HG02884 (cell line): Measurements from ENCODE around the gene GARNL3.

Experiments used
- ATAC-seq: cut with Tn5 transposase; IDR thresholded peaks from one replicate; pipeline ENCODE4 v1.9.1; 2021; ENCODE audit warnings: mild to moderate bottlenecking, moderate library complexity; ENCODE audit not compliant: unreplicated experiment

Gene GARNL3

DNA sequence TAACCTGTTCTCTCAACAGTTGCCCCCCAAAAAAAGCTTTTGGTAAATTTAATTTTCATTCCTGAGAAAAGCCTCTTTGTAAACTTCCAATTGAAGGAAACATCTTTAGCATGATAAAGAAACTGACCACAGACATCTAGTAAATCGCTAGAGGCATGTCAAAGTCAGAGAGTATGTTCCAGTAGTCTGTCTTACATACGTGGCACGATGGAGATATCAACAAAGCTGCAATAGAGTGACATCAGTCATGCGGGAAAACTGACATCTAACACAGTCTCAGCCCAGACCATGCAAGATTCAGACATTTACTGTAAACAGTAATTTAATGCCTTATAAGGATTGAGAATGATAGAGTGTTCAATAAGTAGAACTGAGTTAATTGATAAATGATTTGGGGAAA lies 45.1 kb downstream of the GARNL3 start:
- no peak for ATAC-seq

DNA sequence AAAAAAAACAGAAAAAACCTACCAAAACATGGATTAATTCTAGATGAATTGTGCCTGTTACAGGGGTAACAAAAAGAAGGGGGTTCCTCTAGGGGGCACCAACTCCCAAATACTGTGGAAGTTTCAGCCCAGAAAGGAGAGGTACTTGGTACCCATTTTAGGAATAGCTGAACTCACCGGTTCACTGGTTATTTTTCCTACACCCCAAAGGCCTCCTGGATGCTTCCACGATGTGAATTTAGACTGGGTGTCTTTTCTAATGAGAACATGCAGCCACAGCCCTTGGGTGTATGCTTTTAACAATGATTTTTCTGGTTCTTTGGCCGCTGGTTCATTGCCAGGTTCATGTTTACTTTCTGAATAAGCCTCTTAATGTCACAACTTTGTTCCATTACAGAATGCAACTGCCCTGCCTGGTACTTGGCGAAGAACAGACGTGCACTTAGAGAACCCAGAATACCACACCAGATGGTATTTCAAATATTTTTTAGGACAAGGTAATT lies 46.7 kb downstream of the GARNL3 start:
- no peak for ATAC-seq

DNA sequence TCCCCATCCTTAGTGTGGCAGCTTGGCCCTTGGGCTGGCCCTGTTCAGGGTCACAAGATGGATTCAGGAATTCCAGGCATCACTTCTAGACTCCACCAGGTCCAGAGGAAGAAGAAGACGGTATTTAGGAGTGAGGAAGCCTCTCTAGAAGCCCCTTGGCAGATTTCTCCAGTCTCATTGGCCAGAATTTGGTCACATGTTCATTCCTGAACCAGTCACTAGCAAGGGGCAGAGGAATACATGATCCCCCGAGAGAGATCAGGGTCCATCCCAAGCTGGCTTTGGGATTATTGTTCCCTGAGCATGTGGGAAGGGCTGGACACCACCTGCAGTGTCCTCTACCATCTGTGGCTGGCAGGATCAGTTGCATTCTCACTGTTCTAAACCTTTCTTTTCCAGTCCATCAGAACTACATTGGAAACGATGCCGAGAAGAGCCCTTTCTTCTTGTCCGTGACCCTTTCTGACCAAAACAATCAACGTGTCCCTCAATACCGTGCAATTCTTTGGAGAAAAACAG lies 48.5 kb downstream of the GARNL3 start:
- ATAC-seq: no peak

DNA sequence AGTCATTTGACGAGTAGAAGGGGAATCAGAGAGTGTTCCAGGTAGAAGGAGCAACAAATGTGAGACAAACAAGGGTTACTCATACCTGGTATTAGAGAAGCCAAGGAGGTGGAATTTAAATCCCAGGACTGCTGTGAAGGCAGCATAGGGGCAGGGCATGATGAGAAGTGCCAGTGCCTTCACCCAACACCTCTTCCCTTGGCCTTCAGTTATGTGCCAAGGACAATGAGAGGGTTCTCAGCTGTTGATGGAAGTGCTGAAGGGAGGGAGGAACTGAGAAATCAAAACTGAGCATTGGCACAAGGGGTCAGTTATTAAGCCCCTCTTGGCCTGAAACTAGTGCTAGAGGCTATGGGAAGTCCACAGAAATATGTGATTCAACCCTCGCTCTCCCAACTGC lies 50.3 kb downstream of the GARNL3 start:
- no peak for ATAC-seq

DNA sequence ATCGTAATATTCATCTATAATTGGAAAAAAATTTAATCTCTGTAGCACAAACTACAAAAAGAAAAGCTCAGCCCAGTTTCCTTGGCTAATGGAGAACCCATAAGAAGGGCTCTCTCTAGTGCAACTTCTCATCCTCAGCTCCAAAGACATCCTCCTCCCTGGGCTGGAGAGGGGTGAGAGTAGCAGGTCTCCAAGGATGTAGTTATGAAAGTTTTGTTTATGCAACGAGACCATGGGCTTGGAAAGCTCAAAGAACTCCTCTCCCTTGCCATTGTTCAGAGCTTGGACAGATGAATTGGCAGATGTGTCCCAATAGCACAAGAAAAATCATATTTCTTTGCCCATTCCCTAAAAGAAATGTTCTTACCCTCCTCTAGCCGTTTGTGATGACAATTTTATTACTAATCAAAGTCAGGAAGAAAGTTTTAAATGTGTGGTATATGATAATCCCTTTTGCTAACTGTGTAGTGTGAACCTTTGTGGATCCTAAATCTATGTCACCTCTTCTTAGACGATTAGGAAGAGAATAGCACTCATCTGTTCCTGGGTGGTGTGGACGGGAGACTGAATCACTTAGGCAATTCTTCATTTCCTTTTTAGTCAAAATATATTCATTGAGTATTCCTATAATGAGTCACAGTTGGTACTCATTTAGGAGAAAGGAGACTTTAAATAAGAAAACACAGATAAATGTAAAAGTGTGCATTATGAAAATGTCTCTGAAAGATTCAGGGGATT lies 52.2 kb downstream of the GARNL3 start:
- no peak for ATAC-seq

DNA sequence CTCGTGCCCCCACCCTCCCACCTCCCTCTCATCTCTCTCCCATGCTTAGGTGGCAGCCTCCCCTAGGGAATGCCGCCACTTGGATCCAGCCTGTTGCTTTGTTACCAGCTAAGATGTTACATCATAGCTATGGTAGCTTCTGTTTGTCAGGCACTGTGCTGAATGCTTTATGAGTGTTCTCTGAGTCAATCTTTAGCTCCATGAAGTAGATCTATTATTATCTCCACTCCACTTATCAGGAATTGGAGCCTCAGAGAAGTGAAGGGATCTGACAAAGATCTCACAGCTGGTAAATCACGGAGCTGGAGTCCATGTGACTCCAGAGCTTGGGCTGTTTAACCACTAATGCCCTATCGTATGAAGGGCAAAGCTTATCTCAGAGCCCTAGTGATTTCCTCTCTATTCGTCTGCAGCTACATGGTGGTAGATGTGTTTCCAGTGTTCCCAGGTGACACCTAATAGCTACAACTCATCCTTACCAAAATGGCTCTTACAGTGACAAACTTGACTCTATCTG lies 54.1 kb downstream of the GARNL3 start:
- ATAC-seq: no peak

DNA sequence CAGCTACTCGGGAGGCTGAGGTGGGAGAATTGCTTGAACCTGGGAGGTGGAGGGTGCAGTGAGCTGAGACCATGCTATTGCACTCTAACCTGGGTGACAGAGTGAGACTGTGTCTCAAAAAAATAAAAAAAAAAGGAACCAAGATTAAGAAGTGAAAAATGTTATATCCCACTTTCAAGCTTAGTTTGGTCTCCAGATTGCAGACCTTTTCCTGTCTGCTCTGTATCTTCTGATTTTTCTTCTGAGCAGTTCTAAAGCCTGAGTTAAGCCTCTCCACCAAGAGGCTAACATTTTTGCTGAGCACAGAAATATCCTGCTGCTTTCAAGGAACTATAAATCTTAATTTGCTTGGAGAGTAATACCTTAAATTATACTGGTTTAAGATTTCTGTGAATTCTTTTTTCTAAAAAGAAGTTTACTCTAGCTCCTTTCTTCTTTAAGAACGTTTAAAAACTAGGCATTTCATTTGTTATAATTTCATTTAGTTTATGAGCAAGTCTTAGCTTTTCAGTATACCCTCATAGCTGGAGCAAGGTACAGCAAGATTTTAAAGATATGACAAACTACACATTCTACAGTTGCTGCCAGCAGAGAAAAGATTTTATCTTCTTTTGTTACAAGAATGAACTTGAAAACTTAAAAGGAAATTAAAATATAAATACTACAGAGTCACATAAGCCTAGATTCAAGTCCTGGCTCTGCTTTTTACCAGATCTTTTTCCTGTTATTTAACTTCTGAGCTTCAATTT lies 55.0 kb downstream of the GARNL3 start:
- no peak for ATAC-seq

DNA sequence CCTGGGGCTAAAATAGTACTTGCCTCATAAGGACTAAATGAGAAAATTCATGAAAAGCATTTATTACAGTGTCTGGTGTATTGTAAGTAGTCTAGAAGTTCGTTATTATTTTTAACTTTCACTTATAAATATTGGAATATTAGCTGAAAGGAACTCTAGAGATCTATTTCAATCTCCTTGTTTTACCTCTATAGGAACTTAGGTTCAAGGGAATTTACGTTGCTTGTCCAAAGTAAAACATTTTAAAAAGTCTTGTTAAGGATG lies 55.5 kb downstream of the GARNL3 start:
- no peak for ATAC-seq

DNA sequence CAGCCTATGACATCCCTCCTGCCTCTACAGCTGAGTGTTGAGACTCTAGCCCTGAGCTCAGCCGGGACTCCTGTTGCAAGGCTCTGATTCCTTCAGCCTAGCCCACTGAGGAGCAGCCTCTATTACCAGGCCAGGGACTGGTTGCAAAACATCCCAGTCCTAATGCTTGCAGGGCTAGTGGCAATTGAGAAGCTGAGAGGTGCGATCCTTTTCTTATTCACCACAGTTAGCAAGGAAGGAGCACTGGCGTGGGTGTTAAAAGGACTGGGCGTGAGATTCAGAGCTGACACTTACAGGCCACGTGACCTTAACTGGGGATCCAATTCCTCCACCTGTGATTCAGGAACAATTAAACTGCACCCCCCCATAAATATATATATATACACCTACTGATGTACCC lies 58.8 kb downstream of the GARNL3 start:
- no peak for ATAC-seq

DNA sequence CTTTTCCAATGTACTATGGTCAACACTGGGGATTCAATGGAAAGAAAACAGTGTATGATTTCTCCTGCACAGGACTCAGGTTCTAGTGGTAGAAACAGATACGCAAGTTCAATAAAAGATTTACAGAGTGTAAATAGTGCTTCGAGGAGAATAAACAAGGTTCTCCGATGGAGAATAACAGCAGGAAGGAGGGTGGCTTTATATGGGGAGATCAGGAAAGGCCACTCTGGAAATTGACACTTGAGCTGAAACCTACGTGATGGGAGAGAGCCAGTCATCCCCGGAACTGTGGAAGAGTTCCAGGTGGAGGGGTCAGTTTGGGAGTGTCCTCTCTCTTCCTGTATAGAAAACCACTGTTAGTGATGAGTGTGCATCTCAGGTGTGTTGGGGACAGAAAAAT lies 65.9 kb downstream of the GARNL3 start:
- ATAC-seq: no peak

DNA sequence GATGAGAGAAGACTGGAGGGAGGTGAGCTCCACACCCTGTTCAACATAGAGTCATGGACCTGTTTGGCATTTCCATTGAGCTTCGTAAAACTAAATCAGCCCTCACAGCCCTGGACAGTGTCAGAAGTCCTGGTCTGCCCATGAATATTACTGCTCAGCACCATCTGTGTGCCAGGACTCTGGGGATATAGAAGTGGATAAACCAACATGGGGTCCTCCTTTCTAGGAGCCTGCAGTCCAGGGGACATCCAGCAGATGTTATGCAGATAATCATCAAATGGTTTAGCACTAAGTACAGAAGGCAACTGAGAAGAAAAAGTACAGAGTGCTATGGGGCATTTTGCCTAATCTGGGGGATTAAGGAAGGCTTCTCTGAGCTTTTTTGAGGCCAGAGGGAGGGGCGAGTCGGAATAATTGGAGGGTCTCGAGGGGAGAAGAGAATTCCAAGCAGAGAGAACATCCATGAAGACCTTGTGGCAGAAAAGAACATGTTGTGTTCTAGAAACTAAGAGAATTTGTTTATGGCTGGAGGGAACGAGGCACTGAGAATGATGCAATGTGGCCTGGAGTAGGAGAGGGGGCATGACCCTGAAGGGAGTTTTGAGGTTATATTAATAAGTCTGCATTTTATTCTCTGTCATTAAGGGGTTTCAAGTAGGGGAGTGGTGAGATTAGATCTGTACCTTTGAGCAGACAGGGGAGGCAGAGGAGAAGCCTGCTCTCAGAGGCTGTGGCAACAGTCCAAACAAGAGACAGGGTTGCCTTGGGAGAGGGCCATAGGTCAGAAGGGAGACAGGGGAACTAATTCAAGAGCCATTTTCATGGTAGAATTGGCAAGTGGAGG lies 68.9 kb downstream of the GARNL3 start:
- no peak for ATAC-seq

DNA sequence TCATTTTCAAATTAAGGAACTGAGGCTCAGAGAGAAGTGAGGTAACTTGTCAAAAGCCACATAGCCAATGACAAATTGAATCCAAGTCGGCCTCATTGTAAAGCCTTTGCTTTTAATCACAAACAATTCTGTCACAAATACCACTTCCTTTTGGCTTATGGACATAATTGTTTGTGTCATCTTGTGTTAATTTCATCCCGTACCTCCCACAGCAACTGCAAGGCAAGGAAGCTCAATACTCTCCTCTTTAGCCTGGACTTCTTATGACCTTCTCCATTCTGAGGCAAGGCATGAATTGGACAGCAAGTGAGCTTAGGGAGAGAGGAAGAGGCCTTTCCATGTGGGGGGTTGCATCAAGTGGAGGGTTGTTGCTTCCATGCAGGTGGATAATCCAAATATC lies 70.2 kb downstream of the GARNL3 start:
- ATAC-seq: no peak

DNA sequence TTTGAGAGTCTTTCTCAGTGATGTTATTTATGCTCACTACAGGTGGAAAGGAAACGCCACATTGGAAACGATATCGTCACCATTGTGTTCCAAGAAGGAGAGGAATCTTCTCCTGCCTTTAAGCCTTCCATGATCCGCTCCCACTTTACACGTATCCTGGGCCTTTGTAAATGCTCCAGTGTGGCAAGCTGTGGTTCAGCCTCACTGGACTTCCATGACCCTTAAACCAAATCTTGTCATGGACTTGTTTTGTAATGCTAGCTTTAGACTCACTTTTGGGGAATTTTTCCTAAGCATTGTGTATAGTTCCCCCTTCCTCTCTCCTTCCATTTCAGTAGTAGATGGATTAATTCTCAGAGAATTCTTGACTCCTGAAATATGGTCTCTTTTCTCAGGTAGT lies 71.5 kb downstream of the GARNL3 start:
- ATAC-seq: no peak

DNA sequence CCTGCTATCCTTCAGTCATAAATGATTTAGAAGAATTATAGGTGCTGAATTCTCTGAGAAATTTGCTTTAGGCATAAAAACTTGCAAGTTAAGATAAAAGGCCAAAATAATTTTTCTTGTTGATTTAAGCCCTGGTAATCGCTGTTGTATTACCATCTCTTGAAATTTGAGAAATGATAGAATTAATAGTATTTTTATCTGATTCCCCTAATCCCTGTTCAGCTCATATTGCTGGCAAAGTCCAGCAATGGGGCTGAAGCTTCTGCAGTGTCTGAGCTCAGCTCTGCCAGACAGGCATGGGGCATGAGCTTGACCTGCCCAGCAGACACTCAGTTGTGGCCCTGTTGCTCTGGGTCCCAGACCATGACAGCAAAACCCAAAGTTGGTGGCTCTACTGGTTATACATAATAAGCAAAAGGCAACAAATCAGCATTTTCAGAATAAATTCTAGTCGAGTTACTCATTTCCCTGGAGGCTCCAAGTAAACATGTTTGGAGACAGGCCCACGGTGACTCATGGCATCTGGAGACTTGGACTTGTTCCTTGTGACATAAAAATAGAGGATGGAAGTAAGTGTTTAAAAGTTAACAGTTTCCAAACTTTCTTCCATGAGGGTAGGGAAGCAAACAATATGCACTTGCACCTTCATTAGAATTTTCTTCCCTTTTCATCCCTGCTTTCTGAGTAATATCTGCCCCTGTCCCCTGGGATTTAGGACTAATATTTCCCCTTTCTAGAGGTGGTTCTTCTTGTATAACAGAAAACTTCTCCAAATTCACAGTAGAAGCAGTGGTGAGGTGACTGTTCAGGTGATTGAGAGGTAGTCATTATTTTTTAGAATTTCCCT lies 72.2 kb downstream of the GARNL3 start:
- ATAC-seq: no peak

DNA sequence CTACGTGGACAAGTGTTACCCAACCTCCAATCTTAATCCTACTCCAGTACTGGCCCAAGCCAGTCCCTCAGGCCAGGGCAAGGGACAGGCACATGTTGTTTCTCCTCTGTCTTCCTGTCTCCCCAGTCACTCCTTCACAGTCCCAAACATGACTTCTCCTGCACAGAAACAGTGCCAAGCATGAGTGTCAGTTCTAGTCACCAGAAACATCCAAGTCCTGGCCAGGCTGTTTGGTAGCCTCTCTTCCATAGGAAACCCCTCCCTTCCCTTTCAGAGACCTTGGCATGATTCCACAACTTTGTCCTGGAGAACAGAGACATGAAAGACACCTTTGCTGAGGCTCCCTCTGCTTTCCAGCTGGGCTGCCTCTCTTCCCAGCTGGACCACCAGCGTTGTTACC lies 76.1 kb downstream of the GARNL3 start:
- no peak for ATAC-seq

DNA sequence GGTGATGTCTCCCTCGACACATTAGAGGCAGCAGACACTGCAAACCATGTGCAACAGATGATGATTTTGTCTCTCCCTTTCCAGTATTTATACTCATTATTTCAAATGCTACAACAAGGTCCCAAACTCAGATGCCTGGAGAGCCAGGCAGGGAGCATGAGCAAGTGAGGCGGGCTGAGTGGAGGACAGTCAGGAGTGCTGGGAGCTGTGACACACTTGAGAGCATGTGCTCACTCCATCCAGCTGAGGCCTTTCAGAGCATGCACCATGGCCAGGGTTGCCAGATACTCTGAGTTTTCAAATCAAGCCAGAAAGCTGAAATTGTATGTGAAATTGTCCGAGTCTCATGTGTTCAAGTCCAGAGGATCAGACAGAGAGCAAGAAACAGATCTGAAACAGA lies 76.6 kb downstream of the GARNL3 start:
- no peak for ATAC-seq

DNA sequence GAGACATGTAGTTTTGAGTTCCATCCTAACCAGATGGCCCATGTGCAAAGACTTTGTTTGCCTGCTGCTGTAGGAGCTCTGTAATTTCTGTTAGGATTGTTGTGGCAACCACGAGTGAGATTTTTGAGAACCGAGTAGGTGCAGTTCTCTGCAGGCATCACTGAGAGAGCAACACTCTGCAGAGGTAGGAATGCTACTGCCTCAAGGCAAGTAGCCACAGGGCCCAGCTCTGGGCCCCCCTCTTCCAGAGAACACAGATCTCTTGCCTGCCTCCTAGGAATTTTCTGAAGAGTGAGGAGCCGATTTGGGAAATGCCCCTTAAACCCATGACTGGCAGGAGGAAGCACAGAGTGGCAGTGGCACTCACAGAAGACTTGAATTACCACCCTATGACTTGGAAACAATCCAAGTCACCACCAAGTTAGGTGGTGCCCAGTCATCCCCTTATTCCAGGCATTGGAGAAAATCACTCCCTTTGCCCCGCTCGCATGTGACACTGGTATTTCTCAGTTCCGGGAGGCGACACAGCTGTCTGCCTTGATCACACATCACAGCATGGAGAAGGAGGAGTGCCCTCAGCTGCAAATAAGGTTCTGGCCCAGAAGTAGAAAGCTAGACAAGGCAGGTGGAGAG lies 79.9 kb downstream of the GARNL3 start:
- ATAC-seq: no peak

DNA sequence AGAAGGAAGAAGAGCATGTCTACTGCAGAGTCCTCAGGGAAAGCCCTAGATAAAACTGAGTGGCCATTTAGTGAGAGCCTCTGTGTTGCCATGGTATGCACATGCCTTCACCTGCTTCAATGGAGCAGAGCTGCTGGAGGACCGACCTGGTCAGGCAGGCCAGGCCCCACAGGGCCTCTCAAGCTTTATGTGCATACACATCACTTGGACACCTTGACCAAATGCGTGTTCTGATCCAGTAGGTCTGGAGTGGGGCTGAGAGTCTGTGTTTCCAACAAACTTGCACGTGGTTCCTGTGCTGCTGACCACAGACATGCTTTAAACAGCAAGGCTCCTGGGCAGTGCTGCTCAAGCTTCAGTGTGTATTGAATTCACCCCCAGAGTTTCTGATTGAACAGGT lies 81.0 kb downstream of the GARNL3 start:
- ATAC-seq: no peak

DNA sequence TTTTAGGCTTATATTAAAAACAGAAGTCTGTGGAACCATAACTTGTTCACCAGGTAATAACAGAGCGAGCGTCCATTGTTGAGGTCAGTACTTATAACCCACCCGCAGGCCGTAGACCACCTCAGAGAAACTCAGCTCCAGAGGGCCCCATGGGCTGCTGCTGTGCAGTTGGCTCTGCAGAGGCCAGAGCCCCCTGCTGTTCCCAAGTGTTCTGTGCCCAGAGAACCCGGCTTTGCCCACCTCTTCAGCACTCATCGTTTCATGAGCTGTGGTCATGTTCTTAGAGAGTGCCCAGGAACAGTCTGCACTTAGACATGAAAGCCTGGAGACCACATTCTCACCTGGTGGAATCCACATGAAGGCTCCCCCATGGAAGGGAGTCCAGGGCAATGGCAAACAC lies 82.0 kb downstream of the GARNL3 start:
- ATAC-seq: no peak
